Right lobe of liver (tissue), 4 donors: Measurements from ENCODE around the gene CTNND2.

Experiments
- CTCF ChIP-seq, 4 donors: fragments of 200-600 bp in 3 of 4; fragments of 450-650 bp in 1 of 4; IDR thresholded peaks; one replicate each; pipeline versions ENCODE4 v1.5.1 to v1.8.0; 2016 to 2022; ENCODE audit warnings: antibody characterized with exemption in 4 of 4, mild to moderate bottlenecking in 2 of 4
- POLR2A ChIP-seq: fragments of 450-650 bp; IDR thresholded peaks from one replicate; pipeline ENCODE4 v1.6.1; 2017; ENCODE audit warnings: antibody characterized with exemption, mild to moderate bottlenecking
- donor health status: DM: no; HTN: no; CAD: no.
- donor health status: DM: no; HTN: no; CAD: no.
- donor health status: DM: no; HTN: yes; CAD: no.

- TF ChIP-seq CTCF (IDR thresholded peaks at IDR 0.05), result no peak
- TF ChIP-seq POLR2A, result no peak
These were observed 199.3 kb downstream of the CTNND2 start for GRCh38 chr5:11704916-11705315.
